Right cardiac atrium (tissue), 5 donors: Measurements from ENCODE around the gene CATSPERD. TPM values are rescaled to one million over a fixed set of nuclear protein-coding genes. Genes with fewer than 3 reads are reported as not detected.

Experiments used
- ATAC-seq, 2 donors: fragments of 200-7000 bp; cut with Tn5 transposase; one replicate each; pipeline versions ENCODE4 v1.8.0 to v1.9.1; 2020; ENCODE audit warnings: moderate library complexity in 2 of 2, mild to moderate bottlenecking in 1 of 2
- DNase-seq, 3 donors: peaks; one replicate each; pipeline ENCODE4 v3.0.0-alpha.2; 2020
- H3K27ac ChIP-seq: one replicate; pipeline ENCODE4 v1.5.1; 2013; ENCODE audit warnings: mild to moderate bottlenecking, low read length, control low read depth, moderate library complexity
- H3K27me3 ChIP-seq: one replicate; pipeline ENCODE4 v1.6.1; 2013; ENCODE audit not compliant: control insufficient read depth, insufficient read depth
- H3K4me1 ChIP-seq: one replicate; pipeline ENCODE4 v1.6.1; 2013; ENCODE audit warnings: low read length; ENCODE audit not compliant: control insufficient read depth, insufficient read depth
- H3K4me3 ChIP-seq: one replicate; pipeline ENCODE4 v1.5.1; 2013; ENCODE audit warnings: low read length, control low read depth
- H3K9me3 ChIP-seq: one replicate; pipeline ENCODE4 v1.6.1; 2013; ENCODE audit warnings: low read length; ENCODE audit not compliant: control insufficient read depth
- WGBS: extraction: QIAGEN DNeasy Blood & Tissue Kit; methylation state at CpG from one replicate; pipeline ENCODE4 v1.1.7; 2013; 5-methylcytosine and 5-hydroxymethylcytosine counted together
- intact Hi-C, 4 donors: fragments of 100-400 bp; cut with DNase I; formaldehyde crosslinking; loops; one replicate each; pipeline versions ENCODE4 v1.11.0 to v1.14.0; 2022 to 2023
- polyA plus RNA-seq: library from polyadenylated mRNA; stranded (reverse); fragments of 200-250 nt; gene quantifications from one replicate; pipeline ENCODE4 v1.2.3, GENCODE V29; 2013
- total RNA-seq, 4 donors: library from RNA; stranded (reverse); fragmentation: NEBNext Ultra II Directional; extraction: Animal tissue kit (Norgen Biotek cat#: 25700); gene quantifications; one replicate each; pipeline ENCODE4 v1.2.1, GENCODE V29; 2021
- donor health status: healthy with polysubstance abuse.
- donor health status: DM: no; HTN: yes; CAD: no.
- donor health status: DM: no; HTN: no; CAD: no.
- donor health status: DM: no; HTN: yes; CAD: no; lungs with severe emphysema.
- donor health status: DM: yes; HTN: yes; CAD: no.

The CATSPERD gene
- total and polyA plus RNA-seq, 5 donors, result not detected

GRCh38 chr19:5805462-5806132, 85.2 kb downstream of the CATSPERD start:
- ATAC-seq (peak; percentile 39 to 53), DNase-seq (peak; percentile 69 to 89 (median 87))
- Histone ChIP-seq H3K4me3 (peak overlapping the region; percentile 60), H3K27ac (peak overlapping the region; percentile 86), H3K27me3 (no peaks in the 10 kb centered on the region), H3K9me3 (no peaks in the 10 kb centered on the region), H3K4me1 (no peaks in the 10 kb centered on the region)
- intact Hi-C loops, result loop anchor here in 3 of 4 donors (2.0 to 10.0 kb wide), 4 partner anchors 87 to 209 kb away; no protein-coding TSS in a partner anchor
- WGBS, result 2% methylated on average over 46 of the region's 46 CpGs

GRCh38 chr19:5806133-5806489, 85.7 kb downstream of the CATSPERD start:
- H3K9me3 ChIP-seq, result no peaks in the 10 kb centered on the region
- no peaks in the 10 kb centered on the region for H3K27me3 ChIP-seq
- intact Hi-C loops, result loop anchor here in 2 of 4 donors (5.0 to 10.0 kb wide), 3 partner anchors 86 to 209 kb away; no protein-coding TSS in a partner anchor
- H3K4me3 ChIP-seq, result no peak overlapping the region
- H3K27ac ChIP-seq, result no peak overlapping the region
- H3K4me1 ChIP-seq, result no peaks in the 10 kb centered on the region
- no peak for ATAC-seq
- DNase-seq, result peak in 1 of 3 donors; percentile 44
- 30% methylated on average over 6 of the region's 6 CpGs for WGBS

DNA sequence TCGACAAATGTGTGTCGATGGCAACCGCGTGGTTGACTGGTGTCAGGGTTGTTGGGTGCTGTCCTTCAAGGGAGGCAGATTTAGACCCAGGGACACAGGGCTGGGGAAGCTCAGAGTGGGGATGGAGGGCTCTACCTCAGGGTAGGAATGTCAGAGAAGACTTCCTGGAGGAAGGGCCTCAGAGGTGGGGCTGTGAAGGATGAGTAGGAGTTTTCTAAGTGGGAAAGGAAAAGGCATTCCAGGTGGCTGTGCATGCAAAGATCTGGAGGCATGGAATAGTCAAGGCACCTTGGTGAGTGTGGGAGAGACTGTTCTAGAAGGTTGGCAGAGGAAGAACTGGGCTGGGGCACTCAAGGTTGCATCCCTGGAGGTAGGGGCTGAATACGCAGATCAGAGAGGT, 86.5 kb downstream of the CATSPERD start:
- ATAC-seq (no peak), DNase-seq (no peak)
- Histone ChIP-seq H3K4me3 (no peak overlapping the region), H3K4me1 (no peaks in the 10 kb centered on the region), H3K27me3 (no peaks in the 10 kb centered on the region), H3K27ac (no peak overlapping the region), H3K9me3 (no peaks in the 10 kb centered on the region)
- 91% methylated on average over 5 of the region's 5 CpGs for WGBS
- intact Hi-C loops, result loop anchor here in 2 of 4 donors (5.0 to 10.0 kb wide), 3 partner anchors 85 to 208 kb away; no protein-coding TSS in a partner anchor

GRCh38 chr19:5808120-5808816, 87.8 kb downstream of the CATSPERD start:
- Histone ChIP-seq H3K27me3 (no peaks in the 10 kb centered on the region), H3K4me1 (no peaks in the 10 kb centered on the region), H3K27ac (no peak overlapping the region), H3K9me3 (no peaks in the 10 kb centered on the region), H3K4me3 (no peak overlapping the region)
- 79% methylated on average over 21 of the region's 21 CpGs for WGBS
- peak in 1 of 3 donors; percentile 65 for DNase-seq
- no peak for ATAC-seq
- intact Hi-C loops, result loop anchor here in 2 of 4 donors (5.0 to 10.0 kb wide), 3 partner anchors 84 to 207 kb away; no protein-coding TSS in a partner anchor

GRCh38 chr19:5809053-5809452, 88.6 kb downstream of the CATSPERD start:
- Histone ChIP-seq H3K27ac (no peak overlapping the region), H3K4me1 (no peaks in the 10 kb centered on the region), H3K4me3 (no peak overlapping the region), H3K9me3 (no peaks in the 10 kb centered on the region), H3K27me3 (no peaks in the 10 kb centered on the region)
- 87% methylated on average over 9 of the region's 9 CpGs for WGBS
- no peak for DNase-seq
- no peak for ATAC-seq
- intact Hi-C loops, result loop anchor here in 2 of 4 donors (5.0 to 10.0 kb wide), 3 partner anchors 83 to 206 kb away; no protein-coding TSS in a partner anchor

DNA sequence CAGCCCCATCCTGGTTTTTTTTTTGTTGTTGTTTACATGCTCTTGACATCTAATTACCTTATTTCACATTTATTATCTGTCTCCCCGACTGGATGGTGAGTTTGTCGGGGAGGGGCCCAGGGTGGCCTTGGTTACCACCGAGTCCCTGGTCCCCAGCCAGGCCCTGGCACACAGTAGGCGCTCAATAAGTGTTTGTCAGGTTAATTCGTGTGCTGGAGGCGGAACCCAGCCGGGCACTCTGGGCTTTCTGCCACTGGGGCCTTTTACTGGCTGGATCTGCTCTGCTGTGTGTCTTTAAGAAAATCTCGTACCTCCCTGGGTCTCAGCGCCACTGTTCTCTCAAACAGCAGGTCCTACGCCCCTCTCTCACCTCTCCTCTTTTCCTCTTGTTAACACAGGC, 89.0 kb downstream of the CATSPERD start:
- DNase-seq (peak in 1 of 3 donors; percentile 28), ATAC-seq (no peak)
- no peak overlapping the region for H3K27ac ChIP-seq
- intact Hi-C loops, result loop anchor here in 2 of 4 donors (5.0 to 10.0 kb wide), 3 partner anchors 83 to 205 kb away; no protein-coding TSS in a partner anchor
- H3K4me3 ChIP-seq, result no peak overlapping the region
- no peaks in the 10 kb centered on the region for H3K9me3 ChIP-seq
- no peaks in the 10 kb centered on the region for H3K27me3 ChIP-seq
- 80% methylated on average over 10 of the region's 10 CpGs for WGBS
- no peaks in the 10 kb centered on the region for H3K4me1 ChIP-seq

- Histone ChIP-seq H3K27ac (no peak overlapping the region), H3K4me3 (no peak overlapping the region), H3K27me3 (no peaks in the 10 kb centered on the region), H3K4me1 (no peaks in the 10 kb centered on the region), H3K9me3 (no peaks in the 10 kb centered on the region)
- intact Hi-C loops, result no loop called here
- DNase-seq, result no peak
- 88% methylated on average over 4 of the region's 4 CpGs for WGBS
- no peak for ATAC-seq
These were observed 90.7 kb downstream of the CATSPERD start for GRCh38 chr19:5811117-5811516.

GRCh38 chr19:5814123-5814851, 93.8 kb downstream of the CATSPERD start:
- intact Hi-C loops, result no loop called here
- 71% methylated on average over 9 of the region's 9 CpGs for WGBS
- ATAC-seq (no peak), DNase-seq (no peak)
- Histone ChIP-seq H3K9me3 (no peaks in the 10 kb centered on the region), H3K4me1 (no peaks in the 10 kb centered on the region), H3K4me3 (no peak overlapping the region), H3K27ac (no peak overlapping the region), H3K27me3 (no peaks in the 10 kb centered on the region)

DNA sequence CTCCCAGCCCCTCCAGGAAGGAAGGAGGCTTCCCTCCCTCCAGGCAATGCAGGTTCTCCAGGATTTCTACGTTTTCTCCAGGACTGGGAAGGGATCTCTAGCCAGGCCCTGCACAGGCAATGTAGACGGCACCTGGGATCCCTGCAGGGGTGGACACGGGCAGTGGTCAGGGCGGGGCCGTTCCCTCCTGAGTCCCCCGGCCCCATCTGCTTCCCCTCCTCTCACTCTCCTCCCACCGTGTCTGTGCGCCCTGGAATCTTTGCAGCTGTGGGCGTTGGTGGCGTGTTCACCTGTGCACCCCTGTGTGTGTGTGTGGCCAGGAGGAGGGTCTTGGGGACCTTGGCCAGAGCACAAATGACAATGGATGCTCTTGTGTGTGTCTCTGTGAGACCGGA, 94.4 kb downstream of the CATSPERD start:
- Histone ChIP-seq H3K27me3 (no peaks in the 10 kb centered on the region), H3K27ac (no peak overlapping the region), H3K9me3 (no peaks in the 10 kb centered on the region), H3K4me1 (no peaks in the 10 kb centered on the region), H3K4me3 (no peak overlapping the region)
- 68% methylated on average over 11 of the region's 11 CpGs for WGBS
- DNase-seq (no peak), ATAC-seq (peak; percentile 10 to 31)
- intact Hi-C loops, result no loop called here

DNA sequence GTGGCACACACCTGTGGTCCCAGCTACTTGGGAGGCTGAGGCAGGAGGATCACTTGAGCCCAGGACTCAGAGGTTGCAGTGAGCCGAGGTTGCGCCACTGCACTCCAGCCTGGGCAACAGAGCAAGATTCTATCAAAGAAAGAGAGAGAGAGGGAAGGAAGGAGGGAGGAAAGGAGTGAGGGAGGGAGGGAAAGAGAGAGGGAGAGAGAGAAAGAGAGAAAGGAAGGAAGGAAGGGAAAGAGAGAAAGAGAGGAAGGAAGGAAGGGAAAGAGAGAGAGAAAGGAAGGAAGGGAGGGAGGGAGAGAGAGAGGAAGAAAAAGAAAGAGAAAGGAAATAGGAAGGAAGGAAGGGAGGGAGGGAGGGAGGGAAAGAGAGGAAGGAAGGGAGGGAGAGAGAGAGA, 96.8 kb downstream of the CATSPERD start:
- Histone ChIP-seq H3K27ac (no peak overlapping the region), H3K4me3 (no peak overlapping the region), H3K4me1 (no peaks in the 10 kb centered on the region), H3K27me3 (no peaks in the 10 kb centered on the region), H3K9me3 (no peaks in the 10 kb centered on the region)
- intact Hi-C loops, result no loop called here
- DNase-seq, result no peak
- WGBS, result 97% methylated on average over 2 of the region's 2 CpGs
- no peak for ATAC-seq

DNA sequence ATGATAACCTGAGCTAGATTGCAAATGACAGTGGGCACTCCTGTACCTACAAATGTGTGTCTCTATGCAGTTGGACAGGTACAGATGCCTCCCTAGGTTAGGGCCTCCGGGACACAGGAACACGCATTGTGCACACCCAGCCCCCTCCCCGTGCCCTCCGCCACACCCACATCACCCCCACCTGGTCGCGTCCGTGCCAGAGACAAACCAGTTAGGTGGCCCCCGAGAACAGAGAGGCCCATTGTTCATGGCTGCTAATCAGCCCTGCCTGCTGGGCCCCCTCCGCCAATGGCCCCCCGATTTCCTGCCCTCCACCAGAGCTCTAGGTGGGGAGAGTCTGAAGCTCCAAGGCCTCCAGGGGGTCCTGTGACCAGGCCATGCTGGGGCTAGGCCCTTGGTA, 98.2 kb downstream of the CATSPERD start:
- ATAC-seq, result no peak

More for the DNA sequence above, 98.2 kb downstream of the CATSPERD start:
- no peak overlapping the region for H3K27ac ChIP-seq
- H3K4me3 ChIP-seq, result no peak overlapping the region
- H3K9me3 ChIP-seq, result no peaks in the 10 kb centered on the region
- intact Hi-C loops, result no loop called here
- 79% methylated on average over 10 of the region's 10 CpGs for WGBS
- no peaks in the 10 kb centered on the region for H3K4me1 ChIP-seq
- H3K27me3 ChIP-seq, result no peaks in the 10 kb centered on the region
- DNase-seq, result no peak
